Measurements from ENCODE around the gene GLT8D2. TPM values are rescaled to one million over a fixed set of nuclear protein-coding genes. Genes with fewer than 3 reads are reported as not detected.

Gene GLT8D2
- polyA plus RNA-seq, 2 of the 4 experiments (the other 2 are of a cell fraction), result 0.27 to 0.43 TPM

- TF ChIP-seq HOXB13 (CRISPR knock-in tag; IDR thresholded peaks at IDR 0.05; ENCODE audit: low read depth) (no peak), ESRRA (IDR thresholded peaks at IDR 0.05; ENCODE audit: borderline replicate concordance, low read length) (no peak), NFE2L2 (conservative IDR thresholded peaks at IDR 0.05; ENCODE audit: low read length) (no peak), RARB (CRISPR knock-in tag; IDR thresholded peaks at IDR 0.05) (no peak), RNF2 (IDR thresholded peaks at IDR 0.05; ENCODE audit: borderline replicate concordance, low read depth) (no peak), NPAS2 (CRISPR knock-in tag; IDR thresholded peaks at IDR 0.05; ENCODE audit: borderline replicate concordance) (peak; percentile 48; the same call in 1 of the 2 replicates), ZC3H11A (IDR thresholded peaks at IDR 0.05) (no peak), FOSL2 (IDR thresholded peaks at IDR 0.05) (no peak), FOSL2 (CRISPR knock-in tag; IDR thresholded peaks at IDR 0.05) (peak; percentile 3; the same call in 1 of the 2 replicates), CBX2 (IDR thresholded peaks at IDR 0.05; ENCODE audit: borderline replicate concordance, low read depth) (no peak), ZSCAN20 (CRISPR knock-in tag; IDR thresholded peaks at IDR 0.05) (no peak), REST (IDR thresholded peaks at IDR 0.05) (no peak), KDM5A (IDR thresholded peaks at IDR 0.05) (peak; percentile 78), CHD4 (IDR thresholded peaks at IDR 0.05; ENCODE audit: borderline replicate concordance) (no peak), USF2 (IDR thresholded peaks at IDR 0.05) (peak; percentile 93), EHMT2 (IDR thresholded peaks at IDR 0.05; ENCODE audit: low read depth) (no peak), HDAC2 (IDR thresholded peaks at IDR 0.05) (no peak), EHF (CRISPR knock-in tag; IDR thresholded peaks at IDR 0.05) (no peak), PBX3 (IDR thresholded peaks at IDR 0.05) (peak; percentile 47; the same call in 1 of the 2 replicates), SREBF2 (IDR thresholded peaks at IDR 0.05) (no peak), JUN (IDR thresholded peaks at IDR 0.05) (peak in 1 of 2 experiments; percentile 76; a peak in 2 of 5 replicates), POLR2A (IDR thresholded peaks at IDR 0.05; ENCODE audit: low read length) (peak; percentile 81), CEBPB (IDR thresholded peaks at IDR 0.05) (no peak), KDM1A (IDR thresholded peaks at IDR 0.05; ENCODE audit: low read depth) (0 out of 2 replicates have a peak, but pooled peaks have one; percentile 39), MAX (IDR thresholded peaks at IDR 0.05) (peak; percentile 87)
These were observed 14.2 kb upstream of the GLT8D2 start, which contains the start of gene HCFC2 (continued) for GRCh38 chr12:104064031-104064841.
